Loucy (cell line): ENCODE data around the gene SPRR1A.

ENCODE experiments used
- H2AFZ ChIP-seq: fragments of 200-600 bp; sonication (generic); 2 replicates; pipeline ENCODE4 v1.6.0; 2016; ENCODE audit warnings: antibody characterized with exemption, mild to moderate bottlenecking, low read length, moderate library complexity
- H3F3A ChIP-seq: fragments of 200-600 bp; 2 replicates; pipeline ENCODE4 v1.6.0; 2016; ENCODE audit warnings: antibody characterized with exemption, low read depth, mild to moderate bottlenecking
- H3K27me3 ChIP-seq: fragments of 200-600 bp; sonication (generic); 2 replicates; pipeline ENCODE4 v1.6.1; 2014; ENCODE audit warnings: low read length, mild to moderate bottlenecking; ENCODE audit not compliant: insufficient read depth, poor library complexity, severe bottlenecking
- H3K36me3 ChIP-seq: fragments of 200-600 bp; sonication (generic); 2 replicates; pipeline ENCODE4 v1.6.1; 2016; ENCODE audit warnings: low read length; ENCODE audit not compliant: insufficient read depth
- H3K4me1 ChIP-seq: fragments of 200-600 bp; sonication (generic); 2 replicates; pipeline ENCODE4 v1.5.1; 2014; ENCODE audit warnings: low read length, mild to moderate bottlenecking; ENCODE audit not compliant: insufficient read depth, poor library complexity, severe bottlenecking
- H3K4me2 ChIP-seq: fragments of 200-600 bp; sonication (generic); 2 replicates; pipeline ENCODE4 v1.6.0; 2014; ENCODE audit warnings: antibody characterized with exemption, low read length, low read depth, mild to moderate bottlenecking; ENCODE audit not compliant: poor library complexity, severe bottlenecking
- H3K4me3 ChIP-seq: fragments of 200-600 bp; sonication (generic); 2 replicates; pipeline ENCODE4 v1.5.1; 2014; ENCODE audit warnings: low read length, mild to moderate bottlenecking, mixed read lengths; ENCODE audit not compliant: poor library complexity, severe bottlenecking
- H3K79me2 ChIP-seq: fragments of 200-600 bp; sonication (generic); 2 replicates; pipeline ENCODE4 v1.6.1; 2014; ENCODE audit warnings: low read length; ENCODE audit not compliant: insufficient read depth
- H3K9ac ChIP-seq: fragments of 200-600 bp; sonication (generic); 2 replicates; pipeline ENCODE4 v1.6.0; 2014; ENCODE audit warnings: mild to moderate bottlenecking, low read depth, low read length, moderate library complexity; ENCODE audit not compliant: poor library complexity, severe bottlenecking
- H3K9me2 ChIP-seq: fragments of 200-600 bp; sonication (generic); replicated peaks from 2 replicates; pipeline ENCODE4 v1.6.1; 2016; ENCODE audit warnings: low read depth, low read length, mixed read lengths
- H3K9me3 ChIP-seq: fragments of 200-600 bp; sonication (generic); 2 replicates; pipeline ENCODE4 v1.6.1; 2014; ENCODE audit warnings: mild to moderate bottlenecking, antibody characterized with exemption, low read length, low read depth; ENCODE audit not compliant: insufficient read depth
- H4K20me1 ChIP-seq: fragments of 200-600 bp; sonication (generic); 2 replicates; pipeline ENCODE4 v1.6.0; 2014; ENCODE audit warnings: antibody characterized with exemption, low read length, mild to moderate bottlenecking; ENCODE audit not compliant: insufficient read depth, poor library complexity, severe bottlenecking
- CTCF ChIP-seq: fragments of 200-600 bp; sonication (generic); conservative IDR thresholded peaks from 2 replicates; pipeline ENCODE4 v1.5.1; 2014; ENCODE audit warnings: mild to moderate bottlenecking, antibody characterized with exemption, low read length
- EZH2phosphoT487 ChIP-seq: fragments of 200-600 bp; IDR thresholded peaks from 2 replicates; pipeline ENCODE4 v1.6.1; 2018; ENCODE audit warnings: antibody characterized with exemption, mild to moderate bottlenecking, moderate library complexity, borderline replicate concordance

SPRR1A gene

DNA sequence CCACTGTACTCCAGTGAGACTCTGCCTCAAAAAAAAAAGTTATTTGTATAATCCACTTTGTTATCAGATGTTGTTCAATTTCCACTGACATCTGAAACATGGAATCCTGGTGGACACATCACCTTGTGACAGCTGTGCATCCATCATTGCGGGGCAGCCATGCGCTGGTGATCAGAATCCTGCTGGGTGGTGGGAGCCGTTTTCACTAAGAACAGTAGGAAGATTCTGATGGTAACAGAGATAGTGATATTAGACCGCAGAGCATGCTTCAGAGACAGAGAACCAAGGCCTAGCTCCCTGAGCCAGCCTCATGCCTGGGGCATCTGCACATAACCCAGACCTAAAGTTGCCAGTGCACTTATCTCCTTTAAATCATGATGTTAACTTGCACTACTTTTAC is 14.6 kb downstream of the SPRR1A start:
- Histone ChIP-seq H3K9me3 (no peaks in the 10 kb centered on the region), H3F3A (no peaks in the 10 kb centered on the region), H3K36me3 (no peaks in the 10 kb centered on the region), H3K9ac (no peak overlapping the region), H3K27me3 (no peaks in the 10 kb centered on the region), H3K4me1 (no peaks in the 10 kb centered on the region), H3K79me2 (no peaks in the 10 kb centered on the region), H2AFZ (no peak overlapping the region), H3K9me2 (no peaks in the 10 kb centered on the region), H4K20me1 (no peaks in the 10 kb centered on the region), H3K4me2 (no peak overlapping the region), H3K4me3 (no peak overlapping the region)
- no peak for TF ChIP-seq CTCF
- no peak for TF ChIP-seq EZH2phosphoT487

DNA sequence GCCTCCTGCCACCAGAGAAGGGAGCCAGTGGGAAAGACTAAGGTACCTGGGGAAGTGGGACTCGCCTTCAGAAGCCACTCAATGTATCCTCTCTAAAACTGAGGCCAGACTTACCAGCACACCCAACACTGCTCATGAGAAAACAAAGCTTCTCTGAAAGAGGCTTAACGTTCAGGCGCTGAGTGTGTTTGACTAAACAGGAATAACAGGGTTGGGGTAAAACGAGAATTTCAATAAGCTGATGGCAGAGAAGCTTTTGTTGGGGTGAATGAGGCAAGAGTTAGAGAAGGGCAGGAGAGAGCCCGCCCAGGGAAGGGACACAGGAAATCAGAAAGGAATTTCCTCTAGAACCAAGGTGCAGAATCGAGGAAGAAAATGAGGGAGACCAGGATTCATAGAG is 15.9 kb downstream of the SPRR1A start:
- Histone ChIP-seq H3K79me2 (no peaks in the 10 kb centered on the region), H3F3A (no peaks in the 10 kb centered on the region), H3K36me3 (no peaks in the 10 kb centered on the region), H3K27me3 (no peaks in the 10 kb centered on the region), H2AFZ (no peak overlapping the region), H3K4me2 (no peak overlapping the region), H3K4me1 (no peaks in the 10 kb centered on the region), H3K9me2 (no peaks in the 10 kb centered on the region), H3K9ac (no peak overlapping the region), H3K4me3 (no peak overlapping the region), H4K20me1 (no peaks in the 10 kb centered on the region), H3K9me3 (no peaks in the 10 kb centered on the region)
- TF ChIP-seq CTCF = no peak
- TF ChIP-seq EZH2phosphoT487 = no peak

- no peaks in the 10 kb centered on the region for H3K27me3 ChIP-seq
- H3K4me1 ChIP-seq = no peaks in the 10 kb centered on the region
- H3K4me3 ChIP-seq = no peak overlapping the region
- no peaks in the 10 kb centered on the region for H3K36me3 ChIP-seq
- TF ChIP-seq CTCF (no peak), EZH2phosphoT487 (no peak)
- H3K9me3 ChIP-seq = no peaks in the 10 kb centered on the region
- H4K20me1 ChIP-seq = no peaks in the 10 kb centered on the region
- no peak overlapping the region for H3K9ac ChIP-seq
- H3K4me2 ChIP-seq = no peak overlapping the region
- H3K79me2 ChIP-seq = no peaks in the 10 kb centered on the region
- no peaks in the 10 kb centered on the region for H3F3A ChIP-seq
- no peaks in the 10 kb centered on the region for H3K9me2 ChIP-seq
- H2AFZ ChIP-seq = no peak overlapping the region
Observed at GRCh38 chr1:153000294-153000693, 16.4 kb downstream of the SPRR1A start.
